Measurements from ENCODE around the gene SLC9A8.

The SLC9A8 gene

GRCh38 chr20:49813305-49813974, 812 bp downstream of the SLC9A8 start:
- no peak for DNase-seq (ENCODE audit: low read depth, low spot score)

- no peak for DNase-seq (ENCODE audit: low read depth, low spot score)
These were observed 1.5 kb downstream of the SLC9A8 start for GRCh38 chr20:49814057-49814694.

GRCh38 chr20:49818816-49819215, 6.2 kb downstream of the SLC9A8 start:
- DNase-seq (ENCODE audit: low read depth, low spot score), result no peak

- no peak for DNase-seq (ENCODE audit: low read depth, low spot score)
These were observed 7.1 kb downstream of the SLC9A8 start for GRCh38 chr20:49819702-49820101.

GRCh38 chr20:49821381-49821780, 8.8 kb downstream of the SLC9A8 start:
- DNase-seq (ENCODE audit: low read depth, low spot score), result no peak

- DNase-seq (ENCODE audit: low read depth, low spot score), result no peak
These were observed 9.3 kb downstream of the SLC9A8 start for GRCh38 chr20:49821870-49822331.

- DNase-seq (ENCODE audit: low read depth, low spot score), result no peak
These were observed 10.7 kb downstream of the SLC9A8 start for GRCh38 chr20:49823152-49823847.

GRCh38 chr20:49824206-49824605, 11.6 kb downstream of the SLC9A8 start:
- no peak for DNase-seq (ENCODE audit: low read depth, low spot score)

- DNase-seq (ENCODE audit: low read depth, low spot score), result no peak
These were observed 12.9 kb downstream of the SLC9A8 start for GRCh38 chr20:49825521-49826033.

GRCh38 chr20:49831022-49831769, 18.6 kb downstream of the SLC9A8 start:
- no peak for DNase-seq (ENCODE audit: low read depth, low spot score)

GRCh38 chr20:49831770-49832631, 19.4 kb downstream of the SLC9A8 start:
- no peak for DNase-seq (ENCODE audit: low read depth, low spot score)

GRCh38 chr20:49832632-49833327, 20.2 kb downstream of the SLC9A8 start:
- no peak for DNase-seq (ENCODE audit: low read depth, low spot score)

GRCh38 chr20:49833483-49833882, 20.9 kb downstream of the SLC9A8 start:
- no peak for DNase-seq (ENCODE audit: low read depth, low spot score)

- no peak for DNase-seq (ENCODE audit: low read depth, low spot score)
These were observed 22.4 kb downstream of the SLC9A8 start for GRCh38 chr20:49835031-49835430.

GRCh38 chr20:49838546-49838945, 25.9 kb downstream of the SLC9A8 start:
- DNase-seq (ENCODE audit: low read depth, low spot score), result no peak

GRCh38 chr20:49843139-49843538, 30.5 kb downstream of the SLC9A8 start:
- no peak for DNase-seq (ENCODE audit: low read depth, low spot score)

- no peak for DNase-seq (ENCODE audit: low read depth, low spot score)
These were observed 31.2 kb downstream of the SLC9A8 start for GRCh38 chr20:49843770-49844380.

GRCh38 chr20:49845060-49845459, 32.4 kb downstream of the SLC9A8 start:
- no peak for DNase-seq (ENCODE audit: low read depth, low spot score)

GRCh38 chr20:49846206-49846807, 33.7 kb downstream of the SLC9A8 start:
- no peak for DNase-seq (ENCODE audit: low read depth, low spot score)
